HG02798 (cell line): Measurements from ENCODE around the gene CDC42BPB.
"Not testable (repeated sequence)": the region's sequence is repeated elsewhere in the genome, so short reads cannot be mapped to it uniquely, and the experiment has no call there.

Experiments
- ATAC-seq: cut with Tn5 transposase; IDR thresholded peaks from one replicate; pipeline ENCODE4 v1.9.1; 2021; ENCODE audit warnings: mild to moderate bottlenecking; ENCODE audit not compliant: unreplicated experiment, poor library complexity

The CDC42BPB gene

DNA sequence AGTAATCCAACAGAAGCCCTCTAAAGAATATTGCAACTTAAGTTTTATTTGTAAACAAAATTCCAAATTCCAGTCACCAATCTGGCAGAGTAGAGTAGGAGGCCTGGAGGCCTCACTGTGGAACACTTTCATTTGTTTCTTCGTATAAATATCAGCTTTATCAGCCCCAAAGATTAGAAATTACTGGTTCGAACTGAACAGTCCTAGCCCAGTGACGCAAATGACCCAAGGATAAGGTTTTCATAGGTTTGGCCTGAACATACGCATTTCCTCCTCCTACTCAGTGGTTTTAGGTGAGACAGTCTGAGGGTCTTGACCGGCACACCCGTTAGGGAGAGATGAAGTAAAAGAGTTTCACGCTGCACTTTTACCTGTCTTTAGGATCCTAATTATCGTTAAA lies 1.7 kb downstream of the CDC42BPB start:
- ATAC-seq, result no peak

DNA sequence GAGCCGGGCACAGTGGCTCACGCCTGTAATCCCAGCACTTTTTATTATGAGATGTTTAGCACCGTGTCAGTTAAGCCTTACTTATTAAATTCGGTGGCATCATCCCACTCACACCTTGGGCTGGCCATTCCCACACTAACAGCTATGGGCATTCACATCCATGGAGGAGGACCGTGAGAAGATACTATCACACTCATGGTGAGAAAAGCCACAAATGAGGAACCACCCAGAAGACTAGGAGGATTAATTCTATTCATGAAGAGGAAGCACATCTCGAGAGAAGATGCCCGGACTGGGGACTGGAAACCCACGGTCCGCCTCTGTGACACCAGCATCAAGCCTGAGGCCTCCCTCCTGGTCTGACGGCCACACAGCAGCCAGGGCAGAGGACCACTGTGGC lies 4.9 kb downstream of the CDC42BPB start:
- no peak for ATAC-seq

GRCh38 chr14:103050935-103051334 lies 6.4 kb downstream of the CDC42BPB start:
- ATAC-seq, result no peak

DNA sequence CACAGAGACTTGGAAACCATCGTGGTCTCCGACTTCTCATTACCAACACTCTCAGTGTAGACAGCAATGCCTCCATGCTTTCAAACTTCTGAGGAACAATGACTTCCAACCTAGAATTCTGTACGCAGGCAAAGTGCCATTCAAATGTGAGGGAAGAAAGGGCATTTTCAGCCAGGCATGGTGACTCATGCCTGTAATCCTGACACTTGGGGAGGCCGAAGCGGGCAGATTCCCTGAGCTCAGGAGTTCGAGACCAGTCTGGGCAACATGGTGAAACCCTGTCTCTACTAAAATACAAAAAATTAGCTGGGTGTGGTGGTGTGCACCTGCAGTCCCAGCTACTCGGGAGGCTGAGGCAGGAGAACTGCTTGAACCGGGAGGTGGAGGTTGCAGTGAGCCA lies 9.9 kb downstream of the CDC42BPB start:
- ATAC-seq, result not testable (repeated sequence)

DNA sequence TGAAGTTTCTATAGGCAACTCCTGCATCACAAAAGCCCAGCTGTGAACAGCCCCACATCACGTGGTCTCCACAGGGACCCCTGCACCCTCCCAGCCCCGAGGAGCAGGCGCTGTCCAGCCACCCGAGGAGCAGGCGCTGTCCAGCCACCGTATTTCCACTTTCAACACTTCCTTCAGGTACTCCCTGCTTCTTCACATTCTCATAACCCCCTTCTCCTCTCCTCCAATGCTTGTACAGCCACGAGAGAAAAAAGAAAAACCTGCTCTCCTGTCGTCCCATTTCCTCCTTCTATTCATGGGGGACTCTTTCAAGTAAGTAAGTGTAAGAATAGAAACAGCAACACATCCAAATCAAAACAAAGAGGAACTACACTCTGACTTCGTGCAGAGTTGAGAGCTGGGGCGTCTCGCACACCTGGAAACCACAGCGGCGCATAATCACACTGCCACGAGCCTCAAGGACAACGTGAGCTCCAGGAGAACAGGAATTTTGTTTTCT lies 11.9 kb downstream of the CDC42BPB start:
- ATAC-seq, result peak; percentile 35

DNA sequence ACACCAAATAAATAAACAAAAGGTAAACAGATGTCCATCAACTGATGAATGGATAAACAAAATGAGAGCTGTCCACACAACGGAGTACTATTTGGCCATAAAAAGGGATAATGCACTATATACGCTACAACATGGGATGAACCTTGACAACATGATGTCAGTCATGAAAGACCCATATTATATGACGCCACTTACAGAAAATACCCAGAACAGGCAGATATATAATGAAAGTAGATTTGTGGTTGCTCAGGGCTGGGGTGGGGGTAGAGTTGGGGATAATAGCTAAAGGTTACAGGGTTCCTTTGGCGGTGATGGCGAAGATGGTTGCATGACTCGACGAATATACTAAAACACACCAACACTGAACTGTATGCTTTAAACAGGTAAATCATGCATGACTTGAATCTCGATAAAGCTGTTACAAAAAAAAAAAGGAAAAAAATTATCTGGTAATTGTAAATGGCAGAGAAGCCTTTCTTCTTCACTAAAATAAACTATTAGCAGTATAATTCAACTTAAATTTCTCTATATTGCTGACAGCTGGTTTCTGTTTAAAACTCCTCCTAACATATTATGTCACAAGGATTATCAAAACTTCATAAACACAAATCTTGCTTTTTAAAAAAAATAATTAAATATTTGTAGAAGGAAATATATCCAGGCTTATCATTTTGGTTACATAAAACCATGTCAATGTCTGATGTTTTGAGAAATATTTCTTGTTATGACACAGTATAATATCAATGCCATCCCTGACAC lies 13.9 kb downstream of the CDC42BPB start:
- no peak for ATAC-seq

- no peak for ATAC-seq
Observed at GRCh38 chr14:103041464-103041863, 15.9 kb downstream of the CDC42BPB start.

DNA sequence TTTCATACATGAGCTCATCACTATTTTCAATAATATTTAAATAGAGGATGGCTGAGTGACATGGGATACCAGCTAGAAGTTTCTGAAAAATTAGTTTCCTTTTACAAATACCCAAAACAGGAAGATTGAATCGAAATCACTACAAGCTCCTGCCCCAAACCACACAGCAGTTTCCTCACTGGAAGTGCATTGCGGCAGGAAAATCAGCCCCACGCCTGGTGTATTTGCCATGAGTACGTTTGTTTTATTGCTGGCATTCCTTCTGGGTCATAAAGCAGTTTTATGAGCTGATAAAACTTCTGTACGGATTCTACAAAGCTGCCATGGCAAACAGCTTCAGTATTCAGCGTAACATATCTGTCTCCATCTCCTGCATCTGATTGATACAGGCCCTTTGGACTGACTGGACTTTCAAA lies 23.7 kb downstream of the CDC42BPB start:
- ATAC-seq, result no peak

DNA sequence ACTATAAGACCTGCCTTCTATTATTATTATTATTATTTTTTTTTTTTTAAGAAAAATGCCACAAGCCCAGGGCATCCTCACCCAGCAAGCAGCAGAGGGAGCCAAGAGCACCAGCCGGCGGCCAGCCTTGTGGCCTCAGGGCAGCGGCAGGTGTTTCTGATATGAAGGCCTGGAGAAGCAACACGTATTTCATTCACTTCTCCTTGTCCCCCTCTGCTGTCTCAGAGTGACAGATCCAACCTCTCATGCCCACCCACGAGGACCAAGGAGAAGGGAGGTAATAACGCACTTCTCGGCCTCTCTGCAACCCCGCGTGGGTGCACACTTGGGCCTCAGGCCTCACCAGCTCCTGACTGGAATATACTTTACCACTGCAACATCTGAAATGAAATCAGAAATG lies 25.4 kb downstream of the CDC42BPB start:
- ATAC-seq, result no peak

DNA sequence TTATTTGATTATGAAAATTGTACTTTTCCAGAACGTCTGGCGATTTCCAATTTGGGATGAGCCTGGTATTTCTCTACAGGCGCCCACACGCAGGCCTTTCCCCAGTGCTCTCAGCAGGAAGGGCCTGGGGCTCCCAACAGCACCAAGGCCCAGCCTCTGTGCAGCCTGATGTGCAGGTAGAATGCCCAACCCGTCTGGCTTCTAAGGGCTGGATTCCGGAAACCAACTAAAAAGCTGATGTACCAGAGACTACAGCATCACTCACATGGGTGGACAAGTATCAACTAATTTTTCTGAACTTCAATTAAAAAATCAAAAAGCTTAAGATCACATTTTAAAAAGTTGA lies 25.8 kb downstream of the CDC42BPB start:
- no peak for ATAC-seq

DNA sequence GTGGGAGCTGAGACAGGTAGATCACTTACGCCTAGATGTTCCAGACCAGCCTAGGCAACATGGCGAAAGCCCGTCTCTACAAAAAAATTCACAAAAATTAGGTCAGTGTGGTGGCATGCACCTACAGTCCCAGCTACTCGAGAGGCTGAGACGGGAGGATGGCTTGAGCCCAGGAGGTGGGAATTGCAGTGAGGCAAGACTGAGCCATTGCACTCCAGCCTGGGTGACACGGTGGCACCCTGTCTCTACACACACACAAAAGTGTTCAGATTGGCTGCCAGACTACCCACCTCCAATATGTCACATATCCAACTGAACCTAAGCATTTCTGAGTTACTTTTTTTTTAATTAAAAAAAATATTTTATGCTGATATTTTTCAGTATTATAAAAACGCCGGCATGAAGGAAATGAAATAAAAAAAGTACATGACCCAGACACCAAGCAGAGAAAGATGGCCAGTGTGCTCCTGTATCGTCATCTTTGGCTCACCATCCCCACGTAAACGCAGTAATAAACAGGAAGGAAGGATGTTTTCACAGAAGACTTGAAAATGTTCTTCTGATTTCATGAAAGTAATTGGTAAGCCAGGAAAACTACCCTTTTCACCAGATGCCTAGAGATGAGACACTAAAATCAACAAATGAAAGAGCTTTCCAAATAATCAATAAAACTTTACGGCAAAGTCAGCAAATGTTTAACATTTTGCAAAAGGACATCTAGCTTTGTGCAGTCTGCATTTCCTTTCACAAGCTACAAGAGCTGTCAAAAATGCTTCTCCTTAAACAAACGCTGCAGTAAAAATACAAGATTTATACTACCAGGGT lies 26.4 kb downstream of the CDC42BPB start:
- no peak for ATAC-seq

DNA sequence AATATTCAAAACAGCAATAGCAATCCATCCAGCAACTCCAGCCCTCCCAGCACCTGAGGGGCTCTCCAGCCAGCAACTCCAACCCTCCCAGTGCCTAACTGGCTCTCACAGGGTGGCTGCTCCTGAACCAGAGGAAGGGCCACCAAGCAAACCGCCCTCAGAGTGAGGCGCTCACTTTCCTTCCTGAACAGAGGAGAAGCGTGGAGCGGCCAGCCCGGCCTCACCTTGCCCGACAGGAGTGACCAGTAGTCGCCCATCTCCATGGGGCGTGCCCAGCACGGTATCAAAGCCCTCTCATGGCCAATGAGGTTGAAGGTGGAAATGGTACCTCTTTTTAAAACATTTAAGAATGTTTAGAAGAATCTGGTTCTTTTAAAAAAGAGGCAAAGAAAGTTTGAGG lies 27.4 kb downstream of the CDC42BPB start:
- ATAC-seq, result no peak

DNA sequence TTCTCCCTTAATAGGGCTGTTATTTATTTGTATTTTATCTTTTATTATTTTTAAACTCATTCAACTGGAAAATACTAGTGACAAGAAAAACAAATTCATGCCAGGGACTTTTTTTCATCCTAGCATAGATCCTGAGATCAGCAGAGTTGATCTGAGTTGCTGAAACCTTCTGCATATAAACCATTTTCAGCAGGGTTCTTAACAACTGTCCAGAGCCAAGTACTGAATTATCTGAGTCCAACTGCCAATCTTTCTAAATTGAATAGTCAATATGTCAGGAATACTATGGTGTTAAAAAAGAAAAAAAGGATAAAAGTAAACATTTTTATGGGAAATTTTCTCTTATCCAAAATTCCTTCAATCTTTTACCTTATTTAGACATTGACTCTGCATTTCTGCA lies 28.6 kb downstream of the CDC42BPB start:
- no peak for ATAC-seq

DNA sequence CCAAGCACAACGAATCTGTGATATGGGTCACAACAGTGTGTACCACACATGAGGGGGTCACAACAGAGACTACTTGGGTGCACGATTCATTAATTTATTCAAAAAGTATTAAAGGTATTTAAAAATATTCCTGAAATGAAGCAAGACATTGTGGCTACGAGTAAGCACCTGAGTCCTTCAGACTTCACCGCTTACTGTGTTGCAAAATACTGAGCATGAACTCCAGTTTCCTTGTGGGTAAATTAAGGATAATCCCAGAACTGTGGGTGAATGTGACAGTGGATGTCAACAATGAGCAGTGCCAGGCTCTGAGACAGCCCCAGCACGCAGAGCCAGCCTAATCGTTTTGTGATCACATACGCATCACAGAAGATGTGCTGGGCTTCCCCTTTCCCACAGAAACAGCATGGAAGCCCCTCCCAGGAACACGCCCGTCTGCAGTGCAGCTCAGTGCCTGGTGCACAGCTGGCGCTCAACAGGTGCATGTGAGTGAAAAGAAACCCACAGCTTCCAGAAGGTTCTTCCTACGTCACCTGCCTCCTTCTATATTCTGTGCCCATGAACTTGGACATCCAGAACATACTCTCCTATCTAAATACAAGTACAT lies 29.1 kb downstream of the CDC42BPB start:
- ATAC-seq, result no peak

GRCh38 chr14:103027451-103027850 lies 29.9 kb downstream of the CDC42BPB start:
- ATAC-seq, result no peak

DNA sequence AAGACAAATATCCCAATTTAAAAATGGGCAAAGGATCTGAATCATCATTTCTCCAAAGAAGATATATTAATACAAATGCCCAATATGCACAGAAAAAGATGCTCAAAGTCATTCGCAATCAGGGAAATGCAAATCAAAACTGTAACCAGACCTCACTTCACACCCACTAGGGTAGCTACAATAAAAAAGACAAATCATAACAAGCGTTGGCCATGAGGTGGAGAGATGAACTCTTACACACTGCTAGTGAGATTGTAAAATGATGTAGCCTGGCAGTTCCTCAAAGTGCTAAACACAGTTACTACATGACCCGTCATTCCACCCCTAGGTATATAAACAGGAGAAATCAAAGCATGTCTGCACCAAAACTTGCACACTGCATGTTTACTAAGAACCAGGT lies 30.4 kb downstream of the CDC42BPB start:
- no peak for ATAC-seq

DNA sequence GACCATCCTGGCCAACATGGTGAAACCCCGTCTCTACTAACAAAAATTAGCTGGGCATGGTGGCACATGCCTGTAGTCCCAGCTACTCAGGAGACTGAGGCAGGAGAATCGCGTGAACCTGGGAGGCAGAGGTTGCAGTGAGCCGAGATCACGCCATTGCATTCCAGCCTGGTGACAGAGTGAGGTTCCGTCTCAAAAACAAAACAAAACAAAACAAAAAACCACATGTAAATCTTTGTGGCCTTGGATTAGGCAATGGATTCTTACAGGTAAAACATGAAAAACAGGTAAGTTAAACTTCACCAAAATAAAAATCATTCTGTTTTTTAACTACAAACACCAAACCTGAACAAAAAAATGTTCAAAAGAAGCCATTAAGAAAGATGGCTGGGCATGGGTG lies 31.2 kb downstream of the CDC42BPB start:
- not testable (repeated sequence) for ATAC-seq

DNA sequence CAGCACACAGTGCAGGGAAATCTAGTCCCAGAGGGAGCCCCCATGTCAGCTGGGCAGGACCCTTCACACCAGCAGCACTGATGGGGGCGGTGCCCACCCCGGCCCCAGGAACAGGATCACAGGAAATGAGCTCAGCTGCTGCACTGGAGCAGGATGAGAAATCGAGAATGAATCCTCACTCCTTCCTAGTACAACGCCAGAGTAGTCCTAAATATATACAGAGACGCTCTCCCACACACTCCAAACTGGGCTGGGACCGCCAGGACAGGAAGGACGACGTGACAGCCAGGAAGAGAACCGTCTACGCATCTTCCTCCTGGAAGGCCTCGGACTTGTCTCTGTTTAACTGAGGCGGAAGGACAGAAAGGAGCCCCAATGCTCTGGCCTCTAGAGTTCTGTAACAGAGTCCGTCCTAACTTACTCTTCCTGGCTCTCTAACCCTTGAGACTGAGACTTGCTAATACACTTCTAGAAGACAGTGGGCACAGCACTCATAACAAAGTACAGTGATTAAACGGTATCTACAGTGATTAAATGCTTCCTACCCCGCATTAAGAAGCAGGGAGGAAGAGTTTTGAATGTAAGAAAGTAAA lies 33.4 kb downstream of the CDC42BPB start:
- no peak for ATAC-seq

DNA sequence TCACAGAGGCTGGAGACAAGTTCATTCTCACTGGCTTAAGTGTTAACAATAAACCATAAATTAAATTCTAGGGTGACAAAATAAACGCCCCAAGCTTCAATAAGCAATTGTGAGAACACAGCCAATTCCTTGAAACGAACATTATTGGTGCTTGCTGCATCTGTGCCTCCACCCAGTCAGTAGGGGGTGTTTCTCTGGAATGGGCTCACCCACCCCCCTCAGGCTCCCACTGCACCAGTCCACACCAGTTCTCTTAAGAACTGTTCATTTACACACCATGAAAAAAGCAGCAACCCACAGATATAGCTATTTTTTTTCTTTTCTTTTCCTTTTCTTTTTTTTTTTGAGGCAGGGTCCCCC lies 34.7 kb downstream of the CDC42BPB start:
- no peak for ATAC-seq

GRCh38 chr14:103022002-103022684 lies 35.2 kb downstream of the CDC42BPB start:
- ATAC-seq, result no peak

DNA sequence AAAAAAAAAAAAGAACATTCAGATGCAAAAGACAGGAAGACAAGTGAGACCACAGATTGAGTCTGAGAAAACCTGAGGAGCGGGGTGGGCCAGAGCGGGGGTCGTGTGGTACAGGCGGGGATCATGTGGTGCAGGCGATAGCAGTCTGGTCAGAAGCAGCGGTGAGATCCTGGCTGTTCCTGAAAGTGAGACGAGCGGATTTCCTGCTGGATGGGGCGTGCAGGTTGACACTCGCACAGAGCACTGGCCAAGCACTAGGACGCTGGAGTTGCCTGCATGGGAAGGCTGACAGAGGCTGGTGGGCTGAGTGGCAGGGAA lies 35.7 kb downstream of the CDC42BPB start:
- no peak for ATAC-seq
